Transverse colon (tissue), 4 donors: Measurements from ENCODE around the gene WIPF2. TPM values are rescaled to one million over a fixed set of nuclear protein-coding genes. Genes with fewer than 3 reads are reported as not detected.
"Not testable (repeated sequence)": the region's sequence is repeated elsewhere in the genome, so short reads cannot be mapped to it uniquely, and the experiment has no call there.

Experiments used
- DNase-seq: peaks from one replicate; pipeline ENCODE4 v3.0.0-alpha.2; 2019
- H3K27ac ChIP-seq, 4 donors: fragments of 200-600 bp; sonication (generic); 2 replicates each; pipeline ENCODE4 v1.5.1; 2016 to 2018; ENCODE audit warnings: inconsistent platforms in 4 of 4
- H3K27me3 ChIP-seq: fragments of 200-600 bp; sonication (generic); 2 replicates; pipeline ENCODE4 v1.5.1; 2017; ENCODE audit warnings: inconsistent platforms
- H3K36me3 ChIP-seq, 4 donors: fragments of 200-600 bp; sonication (generic); 2 replicates each; pipeline ENCODE4 v1.5.1; 2017 to 2019; ENCODE audit warnings: inconsistent platforms in 4 of 4
- H3K4me1 ChIP-seq, 4 donors: fragments of 200-600 bp; sonication (generic); 2 replicates each; pipeline ENCODE4 v1.5.1; 2017 to 2020; ENCODE audit warnings: inconsistent platforms in 4 of 4
- H3K4me3 ChIP-seq, 4 donors: fragments of 200-600 bp; sonication (generic); 1 replicate in 1 of 4; 2 replicates in 3 of 4; pipeline versions ENCODE4 v1.5.1 to v1.6.1; 2017 to 2019; ENCODE audit warnings: inconsistent platforms in 4 of 4
- H3K9me3 ChIP-seq, 2 donors: fragments of 200-600 bp; sonication (generic); 2 replicates each; pipeline ENCODE4 v1.5.1; 2017 to 2019; ENCODE audit warnings: inconsistent platforms in 2 of 2
- CTCF ChIP-seq, 5 experiments: fragments of 200-600 bp in 3 of 5; fragments of 450-650 bp in 2 of 5; sonication (generic) in 3 of 5; IDR thresholded peaks; 1 replicate in 2 of 5; 2 replicates in 3 of 5; pipeline ENCODE4 v1.5.1; 2016 to 2017; ENCODE audit warnings: antibody characterized with exemption in 5 of 5, inconsistent platforms in 3 of 5, mild to moderate bottlenecking in 2 of 5, moderate library complexity in 1 of 5
- EP300 ChIP-seq: sonication (generic); formaldehyde crosslinking; IDR thresholded peaks from one replicate; pipeline ENCODE4 v1.6.1; 2017; ENCODE audit warnings: antibody characterized with exemption, low read depth
- POLR2A ChIP-seq: fragments of 450-650 bp; IDR thresholded peaks from one replicate; pipeline ENCODE4 v1.6.1; 2016; ENCODE audit warnings: antibody characterized with exemption, mild to moderate bottlenecking, moderate library complexity
- POLR2AphosphoS5 ChIP-seq, 3 donors: sonication (generic); formaldehyde crosslinking; IDR thresholded peaks; one replicate each; pipeline ENCODE4 v1.6.1; 2016; ENCODE audit warnings: antibody characterized with exemption in 3 of 3
- WGBS, 2 donors: methylation state at CpG; one replicate each; pipeline ENCODE4 v1.1.5; 2018; ENCODE audit warnings: low coverage in 1 of 2; 5-methylcytosine and 5-hydroxymethylcytosine counted together
- in situ Hi-C, 4 donors: fragments of 200-750 bp; cut with MboI; loops; one replicate each; pipeline versions ENCODE4 v1.15.0 to v1.15.1; 2017; ENCODE audit warnings: low sequenced_read_pairs in 3 of 4, low pct_ligation_motif_present in 1 of 4, low pct_unique_long_range_greater_than_20kb in 1 of 4
- intact Hi-C: fragments of 100-400 bp; cut with DNase I; formaldehyde crosslinking; loops from one replicate; pipeline ENCODE4 v1.15.1; 2023; ENCODE audit warnings: low total_unique reads
- total RNA-seq, 4 donors: library from RNA; depleted of rRNA; stranded (reverse); fragments of >200 nt; gene quantifications; one replicate each; pipeline ENCODE4 v1.1.0, GENCODE V29; 2016

The WIPF2 gene
- total RNA-seq, 4 donors from 2014 or later: 20.5 to 29.5 (median 25.3) TPM

- DNase-seq: no peak
- no peaks in the 10 kb centered on the region for H3K36me3 ChIP-seq
- H3K9me3 ChIP-seq: no peaks in the 10 kb centered on the region
- no peak overlapping the region for H3K4me3 ChIP-seq
- no peaks in the 10 kb centered on the region for H3K4me1 ChIP-seq
- intact Hi-C loops (no loop called here), in situ Hi-C loops (loop anchor here (10.0 to 25.0 kb wide), 4 partner anchors 101 to 283 kb away; partner anchors contain the start of genes CSF3 (in 1 of the 4) and RAPGEFL1 (in 1 of the 4))
- WGBS, 2 donors: 88 to 92% methylated on average over 5 of the region's 5 CpGs
- H3K27ac ChIP-seq: no peak overlapping the region
- H3K27me3 ChIP-seq: no peaks in the 10 kb centered on the region
- TF ChIP-seq POLR2AphosphoS5 (IDR thresholded peaks at IDR 0.05) (no peak), EP300 (no peak), POLR2A (no peak), CTCF (IDR thresholded peaks at IDR 0.05) (no peak)
These were observed 76.7 kb downstream of the WIPF2 start for GRCh38 chr17:40295488-40296436.

DNA sequence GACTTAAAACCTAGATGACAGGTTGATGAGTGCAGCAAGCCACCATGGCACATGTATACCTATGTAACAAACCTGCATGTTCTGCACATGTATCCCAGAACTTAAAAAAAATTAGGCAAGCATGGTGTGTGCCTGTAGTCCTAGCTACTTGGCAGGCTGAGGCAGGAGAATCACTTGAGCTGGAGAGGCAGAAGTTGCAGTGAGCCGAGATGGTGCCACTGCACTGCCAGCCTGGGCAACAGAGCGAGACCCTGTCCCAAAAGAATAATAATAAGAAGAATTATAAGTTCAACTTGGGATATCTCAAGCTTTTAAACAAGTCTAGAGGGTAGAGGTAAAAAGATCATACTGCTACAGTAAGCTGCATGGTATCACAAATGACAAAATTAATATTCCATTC is 78.4 kb downstream of the WIPF2 start:
- no peak for TF ChIP-seq POLR2A
- TF ChIP-seq CTCF (IDR thresholded peaks at IDR 0.05): no peak
- no peak for TF ChIP-seq EP300
- no peak for TF ChIP-seq POLR2AphosphoS5 (IDR thresholded peaks at IDR 0.05)
- Histone ChIP-seq H3K27me3 (no peaks in the 10 kb centered on the region), H3K27ac (no peak overlapping the region), H3K4me1 (no peaks in the 10 kb centered on the region), H3K36me3 (no peaks in the 10 kb centered on the region), H3K4me3 (no peak overlapping the region), H3K9me3 (no peaks in the 10 kb centered on the region)
- intact Hi-C loops (no loop called here), in situ Hi-C loops (loop anchor here (10.0 to 25.0 kb wide), 4 partner anchors 103 to 285 kb away; partner anchors contain the start of genes CSF3 (in 1 of the 4) and RAPGEFL1 (in 1 of the 4))
- 89 to 100% methylated on average over 1 to 2 of the region's 2 CpGs for WGBS, 2 donors
- no peak for DNase-seq

DNA sequence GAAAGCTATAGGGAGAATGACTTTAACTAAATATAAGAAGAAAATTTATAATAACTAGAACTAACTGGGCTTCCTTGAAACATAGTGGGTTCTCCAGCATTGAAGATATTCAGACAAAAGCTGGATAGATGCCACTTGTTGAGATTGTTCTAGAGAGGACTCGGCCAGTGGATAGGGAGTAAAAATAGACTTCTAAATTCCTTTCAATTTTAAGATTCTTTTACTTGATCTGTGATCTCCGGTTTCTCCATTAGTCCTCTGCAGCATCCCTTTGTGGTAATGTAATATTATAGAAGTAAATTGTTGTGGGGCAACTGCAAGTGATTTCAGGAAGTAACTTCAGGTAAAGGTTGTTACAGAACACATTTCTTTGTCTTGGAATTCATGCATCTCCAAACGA is 79.6 kb downstream of the WIPF2 start:
- 53 to 55% methylated on average over 3 of the region's 3 CpGs for WGBS, 2 donors
- H3K27me3 ChIP-seq: no peaks in the 10 kb centered on the region
- peaks cover 0 to 10% (median 5%) of the 10 kb centered on the region in 4 donors for H3K4me1 ChIP-seq
- H3K9me3 ChIP-seq: no peaks in the 10 kb centered on the region
- no peak overlapping the region for H3K4me3 ChIP-seq
- H3K27ac ChIP-seq: no peak overlapping the region
- no peak for DNase-seq
- intact Hi-C loops: no loop called here
- TF ChIP-seq POLR2AphosphoS5 (IDR thresholded peaks at IDR 0.05) (no peak), EP300 (no peak), POLR2A (no peak), CTCF (IDR thresholded peaks at IDR 0.05) (no peak)
- H3K36me3 ChIP-seq: no peaks in the 10 kb centered on the region
- in situ Hi-C loops: loop anchor here (10.0 to 25.0 kb wide), 4 partner anchors 104 to 286 kb away; partner anchors contain the start of genes CSF3 (in 1 of the 4) and RAPGEFL1 (in 1 of the 4)

DNA sequence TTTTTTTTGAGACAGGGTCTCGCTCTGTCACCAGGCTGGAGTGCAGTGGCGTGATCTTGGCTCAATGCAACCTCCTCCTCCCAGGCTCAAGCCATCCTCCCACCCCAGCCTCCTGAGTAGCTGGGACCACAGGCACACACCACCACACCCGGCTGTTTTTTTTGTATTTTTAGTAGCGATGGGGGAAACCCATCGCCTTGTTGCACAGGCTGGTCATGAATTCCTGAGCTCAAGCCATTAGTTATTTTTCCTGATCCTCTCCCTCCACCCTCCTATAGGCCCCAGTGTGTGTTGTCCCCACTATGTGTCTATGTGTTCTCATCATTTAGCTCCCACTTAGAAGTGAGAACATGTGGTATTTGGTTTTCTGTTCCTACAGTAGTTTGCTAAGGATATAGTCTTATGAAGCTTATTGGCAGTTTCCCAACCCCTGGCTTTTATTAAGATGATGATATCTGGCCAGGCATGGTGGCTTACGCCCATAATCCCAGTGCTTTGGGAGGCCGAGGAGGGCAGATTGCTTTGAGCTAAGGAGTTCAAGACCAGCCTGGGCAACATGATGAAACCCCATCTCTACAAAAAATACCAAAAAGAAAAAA is 80.2 kb downstream of the WIPF2 start:
- H3K4me1 ChIP-seq: peaks cover 4 to 15% (median 10%) of the 10 kb centered on the region in 4 donors
- intact Hi-C loops, H3K4me3 ChIP-seq, H3K27me3 ChIP-seq, DNase-seq, H3K27ac ChIP-seq, H3K9me3 ChIP-seq, H3K36me3 ChIP-seq: not testable (repeated sequence)
- WGBS, 2 donors: 70 to 90% methylated on average over 4 to 7 of the region's 7 CpGs
- in situ Hi-C loops: loop anchor here (10.0 to 25.0 kb wide), 4 partner anchors 104 to 287 kb away; partner anchors contain the start of genes CSF3 (in 1 of the 4) and RAPGEFL1 (in 1 of the 4)
